PC-9 (cell line): ENCODE results near the gene CEP89. TPM values are rescaled to one million over a fixed set of nuclear protein-coding genes. Genes with fewer than 3 reads are reported as not detected.

Source experiments
- BruUV-seq: library from RNA; stranded (reverse); fragments of 400-500 nt; replicated peaks from 2 replicates; lab custom pipeline; 2021; lab: Mats Ljungman, UMichigan
- CTCF ChIA-PET: fragments of 300-600 bp; sonication (Branson Sonifier 250); formaldehyde crosslinking; loops from one replicate; lab custom pipeline; 2022; ENCODE audit warnings: antibody characterized with exemption; lab: Charles Lee
- POLR2A ChIA-PET: fragments of 300-600 bp; sonication (Branson Sonifier 250); formaldehyde crosslinking; loops from one replicate; lab custom pipeline; 2022; ENCODE audit warnings: antibody characterized with exemption; ENCODE audit not compliant: unreplicated experiment; lab: Charles Lee
- DNase-seq, 2 experiments: peaks; one replicate each; pipeline versions ENCODE4 v3.0.0 to v3.0.0-alpha.2; 2015 to 2022; ENCODE audit warnings: mixed read lengths in 1 of 2
- H2AFZ ChIP-seq: fragments of 200-600 bp; sonication (generic); 2 replicates; pipeline ENCODE4 v1.8.1; 2017; ENCODE audit warnings: antibody characterized with exemption
- H3F3A ChIP-seq: fragments of 200-600 bp; sonication (generic); 2 replicates; pipeline ENCODE4 v1.8.1; 2017; ENCODE audit warnings: antibody characterized with exemption, mild to moderate bottlenecking, low read depth; ENCODE audit not compliant: insufficient read depth
- H3K27ac ChIP-seq: fragments of 200-600 bp; sonication (generic); 2 replicates; pipeline ENCODE4 v1.6.1; 2016; ENCODE audit warnings: mixed run types
- H3K27me3 ChIP-seq: fragments of 200-600 bp; sonication (generic); 2 replicates; pipeline ENCODE4 v1.6.1; 2016; ENCODE audit warnings: low read depth, mixed run types; ENCODE audit not compliant: insufficient read depth
- H3K36me3 ChIP-seq: fragments of 200-600 bp; sonication (generic); 2 replicates; pipeline ENCODE4 v1.6.1; 2016; ENCODE audit warnings: low read depth, mixed run types
- H3K4me1 ChIP-seq: fragments of 200-600 bp; sonication (generic); replicated peaks from 2 replicates; pipeline ENCODE4 v1.6.1; 2016; ENCODE audit warnings: mixed run types; ENCODE audit not compliant: insufficient read depth
- H3K4me2 ChIP-seq: fragments of 200-600 bp; sonication (generic); 2 replicates; pipeline ENCODE4 v1.6.1; 2017; ENCODE audit warnings: mixed run types
- H3K4me3 ChIP-seq: fragments of 200-600 bp; sonication (generic); 2 replicates; pipeline ENCODE4 v1.6.1; 2016; ENCODE audit warnings: mixed run types
- H3K79me2 ChIP-seq: fragments of 200-600 bp; sonication (generic); 2 replicates; pipeline ENCODE4 v1.6.1; 2017; ENCODE audit warnings: low read depth, mixed run types
- H3K9me2 ChIP-seq: fragments of 200-600 bp; sonication (generic); 2 replicates; pipeline ENCODE4 v1.8.1; 2017; ENCODE audit warnings: mild to moderate bottlenecking; ENCODE audit not compliant: insufficient read depth
- H3K9me3 ChIP-seq: fragments of 200-600 bp; sonication (generic); 2 replicates; pipeline ENCODE4 v1.8.1; 2016; ENCODE audit warnings: low read depth; ENCODE audit not compliant: insufficient read depth
- H4K20me1 ChIP-seq: fragments of 200-600 bp; sonication (generic); 2 replicates; pipeline ENCODE4 v1.8.1; 2017; ENCODE audit not compliant: insufficient read depth
- CTCF ChIP-seq: fragments of 200-600 bp; sonication (generic); conservative IDR thresholded peaks from 2 replicates; pipeline ENCODE4 v1.6.1; 2017; ENCODE audit warnings: mixed run types, antibody characterized with exemption, mild to moderate bottlenecking, moderate library complexity
- EZH2 ChIP-seq: fragments of 200-600 bp; sonication (generic); IDR thresholded peaks from 2 replicates; pipeline ENCODE4 v1.8.0; 2017; ENCODE audit warnings: antibody characterized with exemption, low read depth
- intact Hi-C: fragments of 100-400 bp; cut with micrococcal nuclease; formaldehyde crosslinking; loops from one replicate; pipeline ENCODE4 v1.10.0; 2022; ENCODE audit not compliant: unreplicated experiment
- total RNA-seq: library from RNA; stranded (reverse); gene quantifications from 2 replicates; pipeline ENCODE4 v1.2.3, GENCODE V29; 2021

The CEP89 gene
- total RNA-seq, 1 experiment from 2014 or later: 33.6 TPM

DNA sequence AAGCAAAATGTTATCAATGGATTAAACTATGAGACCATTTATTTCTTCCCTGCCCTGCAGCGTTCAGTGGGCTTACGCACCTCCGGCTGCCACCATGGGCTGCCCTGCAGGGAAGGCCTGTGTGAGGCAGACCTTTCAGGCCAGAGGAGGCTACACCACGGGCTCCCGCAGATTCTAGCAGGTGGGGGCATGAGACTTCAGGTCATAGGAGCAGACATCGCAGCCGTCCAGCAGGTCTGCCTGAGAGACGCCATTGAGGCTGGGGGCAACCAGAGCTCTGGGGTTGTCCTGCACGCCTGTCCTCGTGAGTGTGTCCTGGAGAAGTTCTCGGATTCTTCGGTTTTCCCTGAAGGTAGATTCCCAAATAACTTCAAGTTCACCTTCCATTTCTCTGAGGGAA, 92.8 kb downstream of the CEP89 start:
- Histone ChIP-seq H3K79me2 (no peaks in the 10 kb centered on the region), H3K4me3 (no peak overlapping the region), H3K36me3 (no peaks in the 10 kb centered on the region), H3K9me3 (no peaks in the 10 kb centered on the region), H3K4me1 (no peaks in the 10 kb centered on the region), H2AFZ (no peak overlapping the region), H3K27ac (no peak overlapping the region), H3F3A (no peaks in the 10 kb centered on the region), H3K4me2 (no peak overlapping the region), H4K20me1 (no peaks in the 10 kb centered on the region), H3K27me3 (no peaks in the 10 kb centered on the region), H3K9me2 (no peaks in the 10 kb centered on the region)
- CTCF ChIA-PET: interaction anchor here (0.6 kb wide), 1 partner anchor 78 kb away, joined by 4 read pairs; no protein-coding TSS in a partner anchor
- BruUV-seq: no TSS peak
- no peak for TF ChIP-seq EZH2
- TF ChIP-seq CTCF: no peak
- intact Hi-C loops: no loop called here
- POLR2A ChIA-PET: no interaction called here
- DNase-seq: no peak

DNA sequence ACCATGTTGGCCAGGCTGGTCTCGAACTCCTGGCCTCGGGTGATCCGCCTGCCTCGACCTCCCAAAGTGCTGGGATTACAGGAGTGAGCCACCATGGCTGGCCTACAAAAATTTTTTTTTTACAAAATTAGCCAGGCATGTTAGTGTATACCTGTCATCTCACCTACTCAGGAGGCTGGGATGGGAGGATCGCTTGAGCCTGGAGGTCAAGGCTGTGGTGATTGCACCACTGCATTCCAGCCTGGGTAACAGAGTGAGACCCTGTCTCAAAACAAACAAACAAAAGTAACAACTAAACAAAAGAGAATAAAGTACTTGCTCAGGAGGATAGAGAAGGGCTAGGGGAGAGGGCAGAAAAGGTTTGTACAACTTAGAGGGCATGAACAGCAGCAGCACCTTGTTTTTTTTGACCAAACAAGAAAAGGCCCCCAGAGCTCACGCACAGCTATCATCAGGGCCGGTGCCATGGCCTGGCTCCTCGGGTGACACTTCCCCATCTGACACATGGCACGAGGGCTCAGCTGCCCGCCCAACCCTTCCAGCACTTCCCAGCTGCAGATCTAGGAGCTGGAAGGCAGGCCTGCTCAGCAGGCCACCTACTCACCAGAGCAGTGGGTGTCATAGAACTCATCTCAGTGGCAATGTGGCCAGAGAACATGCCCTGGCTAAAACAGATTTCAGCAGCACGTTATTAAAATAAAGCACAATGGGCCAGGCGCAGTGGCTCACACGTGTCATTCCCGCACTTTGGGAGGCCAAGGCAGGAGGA, 93.6 kb downstream of the CEP89 start:
- Histone ChIP-seq H3K79me2 (no peaks in the 10 kb centered on the region), H3K27ac (no peak overlapping the region), H3F3A (no peaks in the 10 kb centered on the region), H3K27me3 (no peaks in the 10 kb centered on the region), H3K4me1 (no peaks in the 10 kb centered on the region), H4K20me1 (no peaks in the 10 kb centered on the region), H3K4me3 (no peak overlapping the region), H2AFZ (no peak overlapping the region), H3K36me3 (no peaks in the 10 kb centered on the region), H3K9me3 (no peaks in the 10 kb centered on the region), H3K4me2 (no peak overlapping the region), H3K9me2 (no peaks in the 10 kb centered on the region)
- no peak for DNase-seq
- CTCF ChIA-PET: interaction anchor here (0.6 kb wide), 2 partner anchors 13 to 77 kb away, joined by 4 read pairs; no protein-coding TSS in a partner anchor
- POLR2A ChIA-PET: no interaction called here
- no TSS peak for BruUV-seq
- TF ChIP-seq CTCF: no peak
- no peak for TF ChIP-seq EZH2
- intact Hi-C loops: no loop called here

DNA sequence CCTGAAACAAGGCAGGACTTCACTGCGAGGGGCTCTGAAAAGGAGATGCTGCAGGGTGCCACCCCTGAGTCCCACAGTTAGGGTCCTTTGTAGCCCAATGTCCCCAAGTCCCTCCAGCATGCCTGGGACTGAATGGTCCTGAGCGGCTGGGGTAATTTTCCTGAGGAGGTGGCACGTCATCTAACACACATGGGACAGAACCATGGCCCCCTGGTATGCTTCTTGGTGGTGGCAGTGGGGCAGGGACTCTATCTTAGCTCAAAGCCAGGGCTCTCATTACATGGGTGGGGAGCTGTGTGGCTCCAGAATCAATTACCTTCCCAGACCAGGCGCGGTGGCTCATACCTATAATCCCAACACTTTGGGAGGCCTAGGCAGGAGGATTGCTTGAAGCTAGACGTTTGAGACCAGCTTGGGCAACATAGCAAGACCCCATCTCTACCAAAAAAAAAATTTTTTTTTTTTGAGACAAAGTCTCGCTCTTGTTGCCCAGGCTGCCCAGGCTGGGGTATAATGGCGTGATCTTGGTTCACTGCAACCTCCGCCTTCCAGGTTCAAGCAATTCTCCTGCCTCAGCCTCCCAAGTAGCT, 94.3 kb downstream of the CEP89 start:
- no peak for DNase-seq
- ChIA-PET POLR2A (no interaction called here), CTCF (interaction anchor here (0.6 kb wide), 1 partner anchor 12 kb away, joined by 4 read pairs; no protein-coding TSS in a partner anchor)
- Histone ChIP-seq H3K36me3 (no peaks in the 10 kb centered on the region), H3K4me3 (no peak overlapping the region), H3F3A (no peaks in the 10 kb centered on the region), H3K27me3 (no peaks in the 10 kb centered on the region), H2AFZ (no peak overlapping the region), H3K9me3 (no peaks in the 10 kb centered on the region), H3K27ac (no peak overlapping the region), H3K4me1 (no peaks in the 10 kb centered on the region), H3K9me2 (no peaks in the 10 kb centered on the region), H4K20me1 (no peaks in the 10 kb centered on the region), H3K79me2 (no peaks in the 10 kb centered on the region), H3K4me2 (no peak overlapping the region)
- no peak for TF ChIP-seq CTCF
- intact Hi-C loops: no loop called here
- no TSS peak for BruUV-seq
